H1 (cell line): ENCODE measurements around the gene PIGA. TPM values are rescaled to one million over a fixed set of nuclear protein-coding genes. Genes with fewer than 3 reads are reported as not detected.

Experiments
- CTCF ChIA-PET: fragments of 300-600 bp; sonication (Branson Sonifier 250); formaldehyde crosslinking; loops from one replicate; lab custom pipeline; 2021; ENCODE audit not compliant: partially characterized antibody; lab: Charles Lee
- POLR2A ChIA-PET: fragments of 300-600 bp; sonication (Branson Sonifier 250); formaldehyde crosslinking; loops from one replicate; lab custom pipeline; 2021; ENCODE audit warnings: inconsistent platforms; ENCODE audit not compliant: partially characterized antibody; lab: Charles Lee
- DNase-seq, 2 experiments: peaks; one replicate each; pipeline versions ENCODE4 v3.0.0 to v3.0.0-alpha.2; 2010 to 2022; ENCODE audit warnings: low spot score in 2 of 2, low read depth in 1 of 2, mixed read lengths in 1 of 2
- FAIRE-seq: peaks from 2 replicates; lab custom pipeline; 2011; peaks lifted over from hg19 to GRCh38; lab: Jason Lieb, UNC
- H2AFZ ChIP-seq: 2 replicates; pipeline ENCODE4 v1.8.1; 2012; ENCODE audit warnings: low read length, inconsistent platforms
- H2AK5ac ChIP-seq: 2 replicates; pipeline ENCODE4 v1.6.1; 2013; ENCODE audit warnings: low read depth, low read length
- H2BK120ac ChIP-seq: replicated peaks from 2 replicates; pipeline ENCODE3; 2013; ENCODE audit warnings: low read depth, low read length, inconsistent platforms
- H2BK12ac ChIP-seq: 2 replicates; pipeline ENCODE4 v1.6.1; 2013; ENCODE audit warnings: low read depth, low read length
- H2BK15ac ChIP-seq: 2 replicates; pipeline ENCODE4 v1.6.1; 2013; ENCODE audit warnings: low read length
- H2BK20ac ChIP-seq: 2 replicates; pipeline ENCODE4 v1.6.1; 2013; ENCODE audit warnings: low read length
- H2BK5ac ChIP-seq: 2 replicates; pipeline ENCODE4 v1.6.1; 2013; ENCODE audit warnings: low read depth, low read length
- H3K14ac ChIP-seq: 2 replicates; pipeline ENCODE4 v1.6.1; 2013; ENCODE audit warnings: inconsistent platforms; ENCODE audit not compliant: insufficient read length
- H3K18ac ChIP-seq: 2 replicates; pipeline ENCODE4 v1.6.1; 2013; ENCODE audit warnings: low read length; ENCODE audit errors: extremely low read depth
- H3K23ac ChIP-seq: 2 replicates; pipeline ENCODE4 v1.6.1; 2013; ENCODE audit warnings: inconsistent platforms; ENCODE audit not compliant: insufficient read length
- H3K23me2 ChIP-seq: 2 replicates; pipeline ENCODE4 v1.6.1; 2013; ENCODE audit warnings: low read depth, low read length
- H3K27ac ChIP-seq: 2 replicates; pipeline ENCODE4 v1.6.1; 2011; ENCODE audit warnings: low read depth, low read length, inconsistent platforms
- H3K27me3 ChIP-seq, 4 experiments: replicated peaks in 1 of 4; 1 replicate in 1 of 4; 2 replicates in 3 of 4; pipeline versions ENCODE4 v1.6.1 to v1.8.1; 2011 to 2013; ENCODE audit warnings: low read length in 3 of 4, mild to moderate bottlenecking in 3 of 4, inconsistent platforms in 2 of 4, mixed read lengths in 2 of 4, moderate library complexity in 1 of 4; ENCODE audit not compliant: control insufficient read depth in 3 of 4, insufficient read depth in 3 of 4; ENCODE audit errors: extremely low read depth in 1 of 4
- H3K36me3 ChIP-seq, 4 experiments: 2 replicates each; pipeline versions ENCODE4 v1.6.1 to v1.8.1; 2011 to 2013; ENCODE audit warnings: mild to moderate bottlenecking in 4 of 4, low read length in 3 of 4, moderate library complexity in 2 of 4, control low read depth in 1 of 4, inconsistent platforms in 1 of 4; ENCODE audit not compliant: insufficient read depth in 4 of 4, control insufficient read depth in 2 of 4
- H3K4ac ChIP-seq: replicated peaks from 2 replicates; pipeline ENCODE3; 2013; ENCODE audit warnings: low read length, low read depth, mixed read lengths, inconsistent platforms; ENCODE audit not compliant: insufficient read length
- H3K4me1 ChIP-seq, 4 experiments: replicated peaks in 1 of 4; 1 replicate in 1 of 4; 2 replicates in 3 of 4; pipeline versions ENCODE4 v1.6.1 to v1.8.1; 2011 to 2013; ENCODE audit warnings: low read length in 3 of 4, inconsistent platforms in 2 of 4, mixed read lengths in 1 of 4; ENCODE audit not compliant: insufficient read depth in 4 of 4, control insufficient read depth in 3 of 4
- H3K4me2 ChIP-seq, 2 experiments: 2 replicates each; pipeline versions ENCODE4 v1.6.1 to v1.8.1; 2011 to 2013; ENCODE audit warnings: low read depth in 2 of 2, low read length in 2 of 2, control low read depth in 1 of 2, inconsistent platforms in 1 of 2, mild to moderate bottlenecking in 1 of 2; ENCODE audit not compliant: insufficient read depth in 1 of 2
- H3K4me3 ChIP-seq, 4 experiments: fragments of 200-600, 300-600 bp in 1 of 4; sonication (generic), shearing (Covaris generic), sonication (Bioruptor Twin) in 1 of 4; 2 replicates each; pipeline versions ENCODE4 v1.5.1 to v1.8.1; 2011 to 2016; ENCODE audit warnings: low read length in 4 of 4, low read depth in 3 of 4, control low read depth in 2 of 4, inconsistent platforms in 2 of 4, mild to moderate bottlenecking in 2 of 4, mixed read lengths in 1 of 4, moderate library complexity in 1 of 4; ENCODE audit not compliant: insufficient read depth in 2 of 4; ENCODE audit errors: extremely low read depth in 1 of 4
- H3K56ac ChIP-seq: replicated peaks from 2 replicates; pipeline ENCODE3; 2013; ENCODE audit warnings: low read depth, mild to moderate bottlenecking, mixed read lengths, low read length, inconsistent platforms; ENCODE audit not compliant: insufficient read length
- H3K79me1 ChIP-seq: 2 replicates; pipeline ENCODE4 v1.6.1; 2013; ENCODE audit warnings: low read depth, low read length, control low read depth
- H3K79me2 ChIP-seq, 2 experiments: 2 replicates each; pipeline versions ENCODE4 v1.6.1 to v1.8.1; 2012 to 2013; ENCODE audit warnings: low read length in 2 of 2, mild to moderate bottlenecking in 2 of 2, inconsistent platforms in 1 of 2; ENCODE audit not compliant: insufficient read depth in 2 of 2, control insufficient read depth in 1 of 2
- H3K9ac ChIP-seq, 4 experiments: replicated peaks in 1 of 4; 1 replicate in 1 of 4; 2 replicates in 3 of 4; pipeline versions ENCODE4 v1.6.1 to v1.8.1; 2011 to 2013; ENCODE audit warnings: low read depth in 3 of 4, low read length in 3 of 4, control low read depth in 2 of 4, mild to moderate bottlenecking in 2 of 4, moderate library complexity in 2 of 4, inconsistent platforms in 1 of 4; ENCODE audit errors: extremely low read depth in 1 of 4
- H3K9me3 ChIP-seq, 2 experiments: 2 replicates each; pipeline versions ENCODE4 v1.6.1 to v1.8.1; 2012 to 2013; ENCODE audit warnings: mild to moderate bottlenecking in 2 of 2, moderate library complexity in 2 of 2, control low read depth in 1 of 2, inconsistent platforms in 1 of 2, low read depth in 1 of 2, low read length in 1 of 2, mixed read lengths in 1 of 2; ENCODE audit not compliant: insufficient read depth in 2 of 2
- H4K20me1 ChIP-seq, 2 experiments: replicated peaks in 1 of 2; 2 replicates each; pipeline versions ENCODE3 to v1.8.1; 2011 to 2013; ENCODE audit warnings: inconsistent platforms in 2 of 2, low read length in 2 of 2, mild to moderate bottlenecking in 1 of 2; ENCODE audit not compliant: insufficient read depth in 2 of 2, control insufficient read depth in 1 of 2
- H4K5ac ChIP-seq: 2 replicates; pipeline ENCODE4 v1.6.1; 2013; ENCODE audit warnings: low read length, low read depth, mixed read lengths, inconsistent platforms; ENCODE audit not compliant: insufficient read length
- H4K8ac ChIP-seq: 2 replicates; pipeline ENCODE4 v1.8.0; 2013; ENCODE audit warnings: mild to moderate bottlenecking, moderate library complexity, low read length, inconsistent platforms; ENCODE audit not compliant: insufficient read depth; ENCODE audit errors: extremely low read depth
- H4K91ac ChIP-seq: replicated peaks from 2 replicates; pipeline ENCODE3; 2013; ENCODE audit warnings: low read length, mixed read lengths, inconsistent platforms; ENCODE audit not compliant: insufficient read length
- ATF2 ChIP-seq: IDR thresholded peaks from 2 replicates; pipeline ENCODE4 v1.6.1; 2012; ENCODE audit warnings: low read length, inconsistent platforms
- CBX5 ChIP-seq: fragments of 300-800, 300-1000 bp; sonication (generic); IDR thresholded peaks from 2 replicates; pipeline ENCODE4 v1.7.1; 2016; ENCODE audit warnings: antibody characterized with exemption, low read length, low read depth
- TCF12 ChIP-seq: IDR thresholded peaks from 2 replicates; pipeline ENCODE4 v1.6.1; 2011; ENCODE audit warnings: low read depth, mild to moderate bottlenecking, low read length
- WGBS, 2 experiments: shearing (Covaris generic) in 1 of 2; methylation state at CpG; one replicate each; pipeline versions ENCODE4 v1.1.6 to v1.1.7; 2013 to 2015; ENCODE audit warnings: low lambda C conversion rate in 2 of 2, mixed read lengths in 2 of 2, inconsistent platforms in 1 of 2, low coverage in 1 of 2, missing lambda C conversion rate in 1 of 2; ENCODE audit not compliant: insufficient replicate concordance in 2 of 2, insufficient coverage in 1 of 2, insufficient read length in 1 of 2; ENCODE audit errors: extremely low coverage in 1 of 2, missing lambda C conversion rate in 1 of 2; 5-methylcytosine and 5-hydroxymethylcytosine counted together
- polyA plus RNA-seq, 7 experiments: library from polyadenylated mRNA; depleted of rRNA in 3 of 7; stranded (reverse) in 5 of 7; unstranded in 2 of 7; fragments of >200 nt in 5 of 7; fragments of 200-250 nt in 2 of 7; gene quantifications; 1 replicate in 5 of 7; 2 replicates in 1 of 7; 4 replicates in 1 of 7; pipeline versions ENCODE4 v1.2.1 to v1.2.3, GENCODE V29; 2011 to 2013; ENCODE audit warnings: missing spikeins in 2 of 7, mixed read lengths in 2 of 7
- total RNA-seq: library from RNA; stranded (reverse); fragmentation: NEBNext Ultra II Directional; extraction: Animal tissue kit (Norgen Biotek cat#: 25700); gene quantifications from 2 replicates; pipeline ENCODE4 v1.2.1, GENCODE V29; 2021

The PIGA gene
- total and polyA plus RNA-seq, 2 of the 8 experiments (the other 6 are each of a cell fraction or from before 2014, with no cell fraction given): 5.0 to 13.4 TPM

GRCh38 chrX:15311119-15311518 lies 24.2 kb downstream of the PIGA start:
- Histone ChIP-seq H3K4ac (no peak overlapping the region), H4K5ac (no peak overlapping the region), H4K91ac (no peak overlapping the region), H3K27ac (no peak overlapping the region), H3K18ac (no peak overlapping the region), H3K23ac (no peak overlapping the region), H2AK5ac (no peak overlapping the region), H3K4me2 (no peak overlapping the region), H3K79me2 (no peaks in the 10 kb centered on the region), H3K36me3 (no peaks in the 10 kb centered on the region), H3K79me1 (no peaks in the 10 kb centered on the region), H2BK12ac (no peak overlapping the region), H3K56ac (no peak overlapping the region), H3K4me1 (no peaks in the 10 kb centered on the region), H3K9ac (no peak overlapping the region), H2BK20ac (no peak overlapping the region), H2AFZ (no peak overlapping the region), H4K8ac (no peak overlapping the region), H4K20me1 (no peaks in the 10 kb centered on the region), H3K23me2 (no peaks in the 10 kb centered on the region), H3K14ac (no peak overlapping the region), H3K27me3 (no peaks in the 10 kb centered on the region), H2BK5ac (no peak overlapping the region), H3K9me3 (no peaks in the 10 kb centered on the region), H2BK120ac (no peak overlapping the region), H3K4me3 (no peak overlapping the region), H2BK15ac (no peak overlapping the region)
- no peak for FAIRE-seq
- ChIA-PET CTCF (interaction anchor here (0.8 to 1.5 kb wide), 2 partner anchors 9 to 11 kb away, joined by 3 to 7 read pairs; no protein-coding TSS in a partner anchor), POLR2A (no interaction called here)
- DNase-seq: no peak
- WGBS, 2 experiments: 89% methylated on average over 3 of the region's 3 CpGs; no CpG with 5 or more reads in 1 of the 2 experiments
- TF ChIP-seq CBX5 (no peak), ATF2 (no peak), TCF12 (no peak)
